Measurements from ENCODE around the gene PTPRK.

PTPRK gene

GRCh38 chr6:128018821-128019220 lies 501.6 kb downstream of the PTPRK start:
- DNase-seq (ENCODE audit: low read depth in 2 of 2): no peak

GRCh38 chr6:128017288-128017687 lies 503.1 kb downstream of the PTPRK start:
- DNase-seq (ENCODE audit: low read depth in 2 of 2): no peak

GRCh38 chr6:128007658-128008057 lies 512.7 kb downstream of the PTPRK start:
- DNase-seq (ENCODE audit: low read depth in 2 of 2): no peak

- DNase-seq (ENCODE audit: low read depth in 2 of 2): no peak
Measured at GRCh38 chr6:128005009-128005408, 515.4 kb downstream of the PTPRK start.

GRCh38 chr6:128000363-128000762 lies 520.0 kb downstream of the PTPRK start:
- no peak for DNase-seq (ENCODE audit: low read depth in 2 of 2)

GRCh38 chr6:127998985-127999384 lies 521.4 kb downstream of the PTPRK start:
- DNase-seq (ENCODE audit: low read depth in 2 of 2): no peak

GRCh38 chr6:127997496-127998164 lies 522.8 kb downstream of the PTPRK start:
- no peak for DNase-seq (ENCODE audit: low read depth in 2 of 2)

- DNase-seq (ENCODE audit: low read depth in 2 of 2): no peak
Measured at GRCh38 chr6:127996925-127997324, 523.5 kb downstream of the PTPRK start.

GRCh38 chr6:127992144-127992543 lies 528.3 kb downstream of the PTPRK start:
- DNase-seq (ENCODE audit: low read depth in 2 of 2): no peak

GRCh38 chr6:127990074-127990473 lies 530.3 kb downstream of the PTPRK start:
- DNase-seq (ENCODE audit: low read depth in 2 of 2): no peak

GRCh38 chr6:127980996-127981395 lies 539.4 kb downstream of the PTPRK start:
- DNase-seq (ENCODE audit: low read depth in 2 of 2): no peak

GRCh38 chr6:127978185-127978584 lies 542.2 kb downstream of the PTPRK start:
- DNase-seq (ENCODE audit: low read depth in 2 of 2): peak in 1 of 2 donors; percentile 22

GRCh38 chr6:127976796-127977195 lies 543.6 kb downstream of the PTPRK start:
- DNase-seq (ENCODE audit: low read depth in 2 of 2): no peak

- DNase-seq (ENCODE audit: low read depth in 2 of 2): no peak
Measured at GRCh38 chr6:127976111-127976510, 544.3 kb downstream of the PTPRK start.

- DNase-seq (ENCODE audit: low read depth in 2 of 2): peak in 1 of 2 donors; percentile 21
Measured at GRCh38 chr6:127972815-127973214, 547.6 kb downstream of the PTPRK start.

- DNase-seq (ENCODE audit: low read depth in 2 of 2): peak in 1 of 2 donors; percentile 43
Measured at GRCh38 chr6:127971945-127972391, 548.4 kb downstream of the PTPRK start.

- DNase-seq (ENCODE audit: low read depth in 2 of 2): no peak
Measured at GRCh38 chr6:127971386-127971785, 549.0 kb downstream of the PTPRK start.

- DNase-seq (ENCODE audit: low read depth in 2 of 2): no peak
Measured at GRCh38 chr6:127969701-127970100, 550.7 kb downstream of the PTPRK start.

- DNase-seq (ENCODE audit: low read depth in 2 of 2): no peak
Measured at GRCh38 chr6:127968394-127968793, 552.0 kb downstream of the PTPRK start.

- no peak for DNase-seq (ENCODE audit: low read depth in 2 of 2)
Measured at GRCh38 chr6:127967708-127968107, 552.7 kb downstream of the PTPRK start.

GRCh38 chr6:127966616-127967015 lies 553.8 kb downstream of the PTPRK start:
- no peak for DNase-seq (ENCODE audit: low read depth in 2 of 2)

- DNase-seq (ENCODE audit: low read depth in 2 of 2): no peak
Measured at GRCh38 chr6:127963495-127963894, 556.9 kb downstream of the PTPRK start.

GRCh38 chr6:127959869-127960268 lies 560.5 kb downstream of the PTPRK start:
- DNase-seq (ENCODE audit: low read depth in 2 of 2): no peak

- no peak for DNase-seq (ENCODE audit: low read depth in 2 of 2)
Measured at GRCh38 chr6:127956956-127957355, 563.4 kb downstream of the PTPRK start.

Measured in stimulated activated CD8-positive, alpha-beta memory T cell treated with anti-CD3 and anti-CD28 coated beads, Interleukin-7, amount 100 ng/mL, for 4 hours (primary cell).